T-helper 2 cell treated with Interferon-gamma antibody and Interleukin-4, amounts not matched to agents 100 ng/mL and 5 ng/mL, for 36 hours (primary cell): ENCODE data around the gene CD200R1. TPM values are rescaled to one million over a fixed set of nuclear protein-coding genes. Genes with fewer than 3 reads are reported as not detected.

Experiments used
- intact Hi-C: fragments of 100-400 bp; cut with micrococcal nuclease; formaldehyde crosslinking; loops from one replicate; pipeline ENCODE4 v1.15.1; 2023
- total RNA-seq: library from RNA; stranded (reverse); gene quantifications from 2 replicates; pipeline ENCODE4 v1.2.3, GENCODE V29; 2022

The CD200R1 gene
- total RNA-seq, 1 donor from 2014 or later: 13.1 TPM

DNA sequence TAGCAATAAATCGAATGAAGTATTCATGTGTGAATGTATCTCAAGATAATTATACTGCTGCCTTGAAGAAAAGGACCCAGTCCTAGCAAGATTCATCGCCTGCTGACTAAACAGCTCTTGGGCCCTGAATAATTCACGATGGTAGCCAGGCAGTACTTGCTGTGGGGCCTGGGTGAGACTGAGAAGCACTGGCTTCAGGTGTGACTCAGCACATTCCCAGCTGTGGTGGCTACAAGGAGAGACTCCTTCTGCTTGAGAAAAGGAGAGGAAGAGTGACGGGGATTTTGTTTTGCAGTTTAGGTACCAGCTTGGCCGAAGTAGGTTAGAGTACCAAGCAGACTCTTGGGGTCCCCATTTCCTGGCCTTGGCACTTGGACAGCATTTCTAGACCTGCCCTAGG is 80.6 kb downstream of the CD200R1 start:
- intact Hi-C loops: no loop called here

DNA sequence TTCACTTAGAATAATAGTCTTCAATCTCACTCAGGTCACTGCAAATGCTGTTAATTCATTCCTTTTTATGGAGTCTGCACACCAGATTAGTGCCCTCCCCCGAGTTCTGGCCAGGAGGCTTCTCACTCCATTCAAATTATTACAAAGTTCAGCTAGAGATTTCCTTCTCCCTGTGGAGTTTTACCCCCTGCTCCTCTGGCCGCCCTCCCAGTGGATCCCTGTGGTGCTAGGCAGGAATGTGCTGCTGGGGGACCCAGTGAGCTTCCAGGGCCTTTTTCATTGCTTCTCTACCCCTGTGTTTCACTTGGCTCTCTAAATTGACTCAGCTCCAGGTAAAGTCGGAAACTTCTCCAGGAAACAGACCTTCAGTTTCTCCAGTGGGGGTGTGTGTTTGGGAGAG is 85.5 kb downstream of the CD200R1 start:
- intact Hi-C loops: no loop called here

DNA sequence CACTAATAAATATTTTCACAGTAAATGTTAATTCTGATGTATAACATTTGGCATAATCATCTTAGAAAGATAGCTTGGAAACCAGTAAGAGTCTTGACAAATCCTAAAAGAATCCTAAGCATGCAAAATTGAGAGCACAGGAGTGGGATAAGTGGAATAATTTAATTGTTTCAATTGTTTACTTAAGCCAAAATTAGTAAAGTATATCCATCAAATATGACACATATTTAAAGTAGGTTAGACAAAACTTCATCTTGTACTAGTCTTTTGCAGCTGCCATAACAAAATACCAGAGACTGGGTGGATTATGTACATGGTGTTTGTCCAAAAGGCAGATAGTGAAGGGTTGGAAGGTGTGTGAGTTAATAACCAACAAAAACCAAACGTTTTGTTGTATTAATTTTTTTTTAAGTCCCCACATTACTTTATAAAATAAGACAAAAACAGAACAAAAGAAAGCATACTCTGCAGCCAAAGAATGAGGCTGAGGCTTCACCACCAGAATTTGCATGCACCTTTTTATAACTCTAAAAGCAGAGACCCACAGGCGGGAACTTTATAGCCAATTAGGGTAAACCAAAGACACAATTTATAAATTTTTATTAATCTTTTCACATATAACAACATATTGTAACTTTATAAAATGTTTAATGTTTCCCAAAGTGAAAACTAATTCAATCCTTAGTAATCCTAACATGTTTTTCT is 86.4 kb downstream of the CD200R1 start:
- intact Hi-C loops: no loop called here

DNA sequence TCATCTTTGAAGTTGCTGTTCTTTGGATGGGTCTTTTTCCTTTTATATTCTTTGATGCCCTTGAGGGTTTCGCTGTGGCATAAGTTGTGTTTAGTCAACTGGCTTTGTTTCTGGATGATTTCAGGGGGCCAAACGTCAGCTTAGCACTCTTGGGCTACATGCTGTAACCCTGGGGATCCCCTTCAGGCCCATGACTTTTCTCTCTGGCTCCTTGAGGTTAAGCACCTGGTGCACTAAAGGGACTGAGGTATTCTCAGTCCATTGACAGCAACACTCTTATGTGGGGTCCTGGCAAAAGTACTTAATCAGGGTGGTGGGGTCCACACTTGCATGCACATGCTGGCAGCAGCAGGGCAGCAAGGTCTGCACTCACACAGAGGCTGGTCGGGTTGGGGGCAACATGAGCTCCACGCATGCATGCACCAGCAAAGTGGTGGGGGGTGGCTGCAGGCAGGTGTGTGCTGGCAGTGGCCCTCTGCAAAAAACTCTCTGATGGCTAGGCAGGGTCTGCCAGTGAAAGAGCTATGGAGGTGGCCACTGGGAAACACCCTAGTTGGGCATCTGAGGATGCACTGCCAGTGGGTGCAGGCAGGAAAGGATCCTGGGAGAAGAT is 90.1 kb downstream of the CD200R1 start:
- intact Hi-C loops: no loop called here

DNA sequence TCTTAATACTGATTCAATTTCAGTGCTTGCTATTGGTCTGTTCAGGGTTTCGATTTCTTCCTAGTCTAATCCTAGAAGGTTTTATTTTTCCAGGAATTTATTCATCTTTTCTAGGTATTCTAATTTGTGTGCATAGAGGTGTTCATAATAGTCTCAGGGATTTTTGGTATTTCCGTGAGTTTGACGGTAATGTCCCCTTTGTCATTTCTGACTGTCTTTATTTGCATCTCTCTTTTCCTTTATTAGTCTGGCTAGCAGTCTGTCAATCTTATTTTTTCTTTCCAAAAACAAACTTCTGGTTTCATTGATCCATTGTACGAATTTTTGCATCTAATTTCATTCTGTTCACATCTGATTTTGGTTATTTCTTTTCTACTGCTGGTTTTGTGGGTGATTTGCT is 93.0 kb downstream of the CD200R1 start:
- intact Hi-C loops: no loop called here

DNA sequence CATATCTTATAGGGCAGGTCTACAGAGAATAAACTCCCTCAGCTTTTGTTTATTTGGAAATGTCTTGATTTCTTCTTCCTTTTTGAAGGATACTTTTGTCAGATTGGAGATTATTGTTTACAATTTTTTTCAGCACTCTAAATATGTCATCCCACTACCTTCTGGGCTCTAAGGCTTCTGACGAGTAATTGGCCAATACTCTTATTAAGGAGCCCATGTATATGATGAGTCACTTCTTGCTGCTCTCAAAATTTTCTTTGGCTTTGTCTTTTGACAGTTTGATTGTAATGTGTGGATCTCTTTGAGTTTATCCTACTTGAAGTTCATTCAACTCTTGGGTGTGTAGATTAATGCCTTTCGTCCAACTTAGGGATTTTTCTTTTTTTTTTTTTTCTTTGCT is 99.3 kb downstream of the CD200R1 start:
- intact Hi-C loops: no loop called here

DNA sequence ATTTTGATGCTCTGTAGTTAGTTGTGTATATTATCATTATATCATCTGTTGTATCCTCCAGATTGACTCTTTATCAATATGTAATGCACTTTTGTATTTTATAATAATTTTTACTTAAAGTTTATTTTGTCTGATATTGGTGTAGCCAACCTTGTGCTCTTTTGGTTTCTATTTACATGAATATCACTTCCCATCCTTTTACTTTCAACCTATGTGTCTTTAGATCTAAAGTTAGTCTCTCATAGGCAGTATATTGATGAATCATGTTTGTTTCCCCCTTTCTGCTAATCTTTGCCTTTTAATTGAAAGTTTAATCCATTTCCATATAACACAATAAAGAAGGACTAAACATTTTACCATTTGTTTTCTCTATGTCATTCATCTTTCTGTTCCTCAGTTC is 100.2 kb downstream of the CD200R1 start:
- intact Hi-C loops: no loop called here

DNA sequence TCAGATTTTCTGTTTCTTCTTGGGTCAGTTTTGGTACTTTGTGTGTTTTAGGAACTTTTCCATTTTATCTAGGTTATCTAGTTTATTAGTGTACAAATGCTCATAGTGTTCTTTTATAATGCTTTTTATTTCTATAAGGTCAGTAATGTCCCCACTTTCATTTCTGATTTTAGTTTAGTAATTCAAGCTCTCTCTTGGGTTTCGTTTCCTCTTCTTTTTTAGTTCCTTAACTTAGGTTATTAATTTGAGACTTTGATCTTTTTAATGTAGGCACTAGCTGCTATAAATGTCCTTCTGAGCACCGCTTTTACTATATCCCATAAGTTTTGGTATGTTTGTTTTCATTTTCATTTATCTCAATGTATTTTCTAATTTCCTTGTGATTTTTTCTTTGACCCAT is 101.3 kb downstream of the CD200R1 start:
- intact Hi-C loops: no loop called here

DNA sequence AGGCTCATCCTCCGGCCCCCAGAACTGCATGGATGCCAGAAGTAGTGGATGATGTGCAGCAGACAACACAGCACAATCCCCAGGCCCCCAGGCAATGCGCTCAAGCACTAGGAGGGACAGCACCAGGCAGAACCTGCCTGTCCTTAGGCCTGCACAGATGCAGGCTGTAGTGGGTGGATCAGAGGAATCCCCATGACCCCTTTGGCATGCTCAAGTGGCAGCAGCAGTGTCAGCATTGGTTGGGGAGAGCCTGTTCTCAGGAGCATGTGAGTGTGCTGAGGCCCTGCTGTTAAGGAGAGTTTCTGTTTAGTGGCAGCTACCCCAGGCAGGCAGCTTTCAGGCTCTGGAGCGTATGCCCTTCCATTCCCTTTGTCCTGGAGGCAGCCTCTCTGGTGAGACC is 103.2 kb downstream of the CD200R1 start:
- intact Hi-C loops: no loop called here

Other genes with a start within 250 kb of the CD200R1 start
- not detected in 2 replicates for gene CD200R1L, start 128.2 kb downstream of the CD200R1 start, total RNA-seq
- 19.0 and 19.9 TPM in 2 replicates for gene GTPBP8, start 15.9 kb upstream of the CD200R1 start, total RNA-seq
- gene BOC, start 236.5 kb upstream of the CD200R1 start, total RNA-seq: 0.05 and 0.27 TPM in 2 replicates